T-cell (primary cell): ENCODE data around the gene TENM3. TPM values are rescaled to one million over a fixed set of nuclear protein-coding genes. Genes with fewer than 3 reads are reported as not detected.

Source experiments
- ATAC-seq, 4 experiments: fragments of 200-7000 bp in 3 of 4; fragments of 150-1000 bp in 1 of 4; cut with Tn5 transposase; replicated peaks in 1 of 4; 1 replicate in 3 of 4; 2 replicates in 1 of 4; pipeline ENCODE4 v1.10.0; 2021; ENCODE audit warnings: moderate library complexity in 3 of 4, mild to moderate bottlenecking in 2 of 4, moderate number of reproducible peaks in 1 of 4
- CTCF ChIA-PET, 2 donors: fragments of 300-600 bp; sonication (Branson Sonifier 250); formaldehyde crosslinking; loops; one replicate each; lab custom pipeline; 2022; ENCODE audit warnings: antibody characterized with exemption in 2 of 2; lab: Charles Lee
- POLR2A ChIA-PET, 2 donors: fragments of 300-600 bp; sonication (Branson Sonifier 250); formaldehyde crosslinking; loops; one replicate each; lab custom pipeline; 2022; ENCODE audit warnings: antibody characterized with exemption in 2 of 2; lab: Charles Lee
- DNase-seq, 35 experiments: peaks; one replicate each; pipeline versions ENCODE4 v3.0.0 to v3.0.0-alpha.2; 2013 to 2023
- H3K27ac ChIP-seq: one replicate; pipeline ENCODE4 v1.5.1; 2013; ENCODE audit warnings: low read length
- H3K27me3 ChIP-seq, 2 experiments: replicated peaks in 1 of 2; 1 replicate in 1 of 2; 2 replicates in 1 of 2; pipeline versions ENCODE4 v1.6.1 to v1.7.0; 2013; ENCODE audit warnings: low read length in 1 of 2, mixed read lengths in 1 of 2; ENCODE audit not compliant: control insufficient read depth in 2 of 2, insufficient read depth in 2 of 2; ENCODE audit errors: extremely low read depth in 1 of 2
- H3K36me3 ChIP-seq, 2 donors: 1 replicate in 1 of 2; 2 replicates in 1 of 2; pipeline versions ENCODE4 v1.6.1 to v1.7.0; 2013; ENCODE audit warnings: low read length in 1 of 2; ENCODE audit not compliant: control insufficient read depth in 2 of 2, insufficient read depth in 1 of 2; ENCODE audit errors: extremely low read depth in 1 of 2
- H3K4me1 ChIP-seq, 2 experiments: 1 replicate in 1 of 2; 2 replicates in 1 of 2; pipeline versions ENCODE4 v1.6.1 to v1.7.0; 2013; ENCODE audit warnings: low read length in 2 of 2, mixed read lengths in 1 of 2; ENCODE audit not compliant: insufficient read depth in 2 of 2, control insufficient read depth in 1 of 2; ENCODE audit errors: extremely low read depth in 1 of 2
- H3K4me3 ChIP-seq, 2 donors: 1 replicate in 1 of 2; 2 replicates in 1 of 2; pipeline versions ENCODE4 v1.5.1 to v1.7.0; 2013; ENCODE audit warnings: mild to moderate bottlenecking in 2 of 2, low read length in 1 of 2, moderate library complexity in 1 of 2; ENCODE audit not compliant: control insufficient read depth in 1 of 2; ENCODE audit errors: extremely low read depth in 1 of 2
- H3K9me3 ChIP-seq: 2 replicates; pipeline ENCODE4 v1.7.0; 2013
- H3K27ac Mint-ChIP-seq, 2 donors: one replicate each; pipeline ENCODE4 v1.8.0; 2020 to 2021; ENCODE audit warnings: mild to moderate bottlenecking in 2 of 2, mixed read lengths in 2 of 2
- H3K27me3 Mint-ChIP-seq, 2 donors: one replicate each; pipeline ENCODE4 v1.8.0; 2021 to 2022; ENCODE audit warnings: mixed read lengths in 2 of 2
- H3K36me3 Mint-ChIP-seq: one replicate; pipeline ENCODE4 v1.8.0; 2021; ENCODE audit warnings: mixed read lengths
- H3K4me1 Mint-ChIP-seq, 3 donors: one replicate each; pipeline ENCODE4 v1.8.0; 2020 to 2022; ENCODE audit warnings: mixed read lengths in 3 of 3, mild to moderate bottlenecking in 1 of 3
- H3K4me3 Mint-ChIP-seq, 3 donors: one replicate each; pipeline ENCODE4 v1.8.0; 2020 to 2022; ENCODE audit warnings: mild to moderate bottlenecking in 3 of 3, mixed read lengths in 3 of 3, moderate library complexity in 3 of 3
- H3K9me3 Mint-ChIP-seq, 3 donors: one replicate each; pipeline ENCODE4 v1.8.0; 2020 to 2022; ENCODE audit warnings: mixed read lengths in 3 of 3
- WGBS: methylation state at CpG from one replicate; pipeline ENCODE4 v1.1.5; 2013; ENCODE audit warnings: missing lambda C conversion rate; ENCODE audit not compliant: insufficient coverage; 5-methylcytosine and 5-hydroxymethylcytosine counted together
- total RNA-seq, 35 experiments: library from RNA in 6 of 35; stranded (reverse) in 6 of 35; fragments of 120-200 nt in 1 of 35; gene quantifications; one replicate each; pipeline versions ENCODE4 v1.2.1 to v1.2.4 and lab custom pipeline; 2013 to 2026

TENM3 gene
- total RNA-seq, 5 donors from 2014 or later (not counting 1 experiment from before 2014, with no cell fraction given), result 0.03 to 0.44 (median 0.16) TPM; not detected in 2

DNA sequence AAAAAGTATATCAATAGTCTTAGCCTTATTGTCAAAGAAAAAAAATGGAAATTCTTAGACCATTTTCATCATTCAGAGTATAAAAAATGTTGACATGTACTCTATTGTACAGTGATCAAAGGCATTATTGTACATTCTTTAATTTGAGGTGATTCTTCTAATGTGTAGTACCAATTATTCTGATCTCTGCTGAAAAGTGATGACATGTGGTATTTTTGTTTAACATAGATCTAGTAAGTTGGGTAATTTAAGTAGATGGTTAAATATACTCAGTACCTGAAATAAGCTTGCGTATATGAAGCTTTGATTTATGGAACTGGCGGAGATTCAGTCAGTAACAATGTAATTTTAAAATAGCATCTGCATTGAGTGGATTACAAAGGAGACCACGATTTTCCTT lies 5.1 kb downstream of the TENM3 start:
- H3K4me1 Mint-ChIP-seq, result no peaks in the 10 kb centered on the region
- H3K27ac ChIP-seq, result no peak overlapping the region
- no peaks in the 10 kb centered on the region for H3K36me3 Mint-ChIP-seq
- no peaks in the 10 kb centered on the region for H3K4me1 ChIP-seq
- WGBS, result no CpG with 5 or more reads among the region's 3 CpGs
- peaks cover 0 to 7% of the 10 kb centered on the region in 2 donors for H3K27me3 Mint-ChIP-seq
- ATAC-seq, result no peak
- no peak overlapping the region for H3K27ac Mint-ChIP-seq
- H3K4me3 Mint-ChIP-seq, result no peak overlapping the region
- no peaks in the 10 kb centered on the region for H3K27me3 ChIP-seq
- peaks cover 2 to 9% (median 3%) of the 10 kb centered on the region in 3 donors for H3K9me3 Mint-ChIP-seq
- H3K9me3 ChIP-seq, result no peaks in the 10 kb centered on the region
- POLR2A ChIA-PET, result no interaction called here
- CTCF ChIA-PET, result no interaction called here
- no peak for DNase-seq
- H3K4me3 ChIP-seq, result no peak overlapping the region
- H3K36me3 ChIP-seq, result no peaks in the 10 kb centered on the region

- WGBS, result no CpG with 5 or more reads among the region's 6 CpGs
- Histone ChIP-seq H3K9me3 (no peaks in the 10 kb centered on the region), H3K27ac (no peak overlapping the region), H3K4me1 (no peaks in the 10 kb centered on the region), H3K27me3 (no peaks in the 10 kb centered on the region), H3K36me3 (no peaks in the 10 kb centered on the region), H3K4me3 (no peak overlapping the region)
- Mint-ChIP-seq H3K27me3 (peaks cover 0 to 7% of the 10 kb centered on the region in 2 donors), H3K27ac (no peak overlapping the region), H3K9me3 (peaks cover 2 to 6% (median 3%) of the 10 kb centered on the region in 3 donors), H3K36me3 (no peaks in the 10 kb centered on the region), H3K4me3 (no peak overlapping the region), H3K4me1 (no peaks in the 10 kb centered on the region)
- DNase-seq (no peak), ATAC-seq (no peak)
- ChIA-PET CTCF (no interaction called here), POLR2A (no interaction called here)
Measured at GRCh38 chr4:182250446-182250845, 7.2 kb downstream of the TENM3 start.

DNA sequence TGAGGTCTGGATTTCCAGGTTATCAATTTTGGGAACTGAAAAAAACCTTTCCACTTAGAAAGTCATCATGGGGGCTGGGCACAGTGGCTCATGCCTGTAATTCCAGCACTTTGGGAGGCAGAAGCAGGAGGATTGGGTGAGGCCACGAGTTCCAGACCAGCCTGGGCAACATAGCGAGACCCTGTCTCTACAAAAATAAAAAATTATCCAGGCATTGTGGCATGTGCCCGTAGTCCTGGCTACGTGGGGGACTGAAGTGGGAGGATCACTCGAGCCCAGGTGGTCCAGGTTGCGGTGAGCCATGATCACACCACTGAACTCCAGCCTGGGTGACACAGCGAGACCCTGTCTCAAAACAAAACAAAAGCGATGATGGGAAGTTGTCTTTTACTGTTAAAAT lies 7.9 kb downstream of the TENM3 start:
- Histone ChIP-seq H3K9me3 (no peaks in the 10 kb centered on the region), H3K4me1 (no peaks in the 10 kb centered on the region), H3K36me3 (no peaks in the 10 kb centered on the region), H3K27me3 (no peaks in the 10 kb centered on the region), H3K27ac (no peak overlapping the region), H3K4me3 (no peak overlapping the region)
- ChIA-PET POLR2A (no interaction called here), CTCF (no interaction called here)
- no peak for ATAC-seq
- no peak for DNase-seq
- Mint-ChIP-seq H3K4me1 (no peaks in the 10 kb centered on the region), H3K9me3 (peaks cover 2 to 6% (median 3%) of the 10 kb centered on the region in 3 donors), H3K36me3 (no peaks in the 10 kb centered on the region), H3K27ac (no peak overlapping the region), H3K4me3 (no peak overlapping the region), H3K27me3 (peaks cover 0 to 7% of the 10 kb centered on the region in 2 donors)
- 55% methylated on average over 5 of the region's 8 CpGs for WGBS

GRCh38 chr4:182252220-182252619 lies 9.0 kb downstream of the TENM3 start:
- H3K27ac Mint-ChIP-seq, result no peak overlapping the region
- Histone ChIP-seq H3K27me3 (no peaks in the 10 kb centered on the region), H3K36me3 (no peaks in the 10 kb centered on the region), H3K4me3 (no peak overlapping the region), H3K4me1 (no peaks in the 10 kb centered on the region), H3K27ac (no peak overlapping the region), H3K9me3 (no peaks in the 10 kb centered on the region)
- no peaks in the 10 kb centered on the region for H3K4me1 Mint-ChIP-seq
- no CpG with 5 or more reads among the region's 4 CpGs for WGBS
- no peaks in the 10 kb centered on the region for H3K36me3 Mint-ChIP-seq
- no peak overlapping the region for H3K4me3 Mint-ChIP-seq
- ChIA-PET CTCF (no interaction called here), POLR2A (no interaction called here)
- ATAC-seq (no peak), DNase-seq (no peak)
- no peaks in the 10 kb centered on the region for H3K27me3 Mint-ChIP-seq
- peaks cover 0 to 3% (median 2%) of the 10 kb centered on the region in 3 donors for H3K9me3 Mint-ChIP-seq

GRCh38 chr4:182254026-182254780 lies 11.0 kb downstream of the TENM3 start:
- no peaks in the 10 kb centered on the region for H3K9me3 ChIP-seq
- no CpG with 5 or more reads among the region's 10 CpGs for WGBS
- Mint-ChIP-seq H3K27ac (no peak overlapping the region), H3K27me3 (no peaks in the 10 kb centered on the region), H3K4me1 (no peaks in the 10 kb centered on the region), H3K4me3 (no peak overlapping the region), H3K36me3 (no peaks in the 10 kb centered on the region), H3K9me3 (peaks cover 0 to 3% (median 0%) of the 10 kb centered on the region in 3 donors)
- no peak overlapping the region for H3K4me3 ChIP-seq
- H3K27me3 ChIP-seq, result no peaks in the 10 kb centered on the region
- ChIA-PET CTCF (no interaction called here), POLR2A (no interaction called here)
- DNase-seq, result no peak
- no peaks in the 10 kb centered on the region for H3K4me1 ChIP-seq
- no peaks in the 10 kb centered on the region for H3K36me3 ChIP-seq
- H3K27ac ChIP-seq, result no peak overlapping the region
- ATAC-seq, result no peak

- no peaks in the 10 kb centered on the region for H3K36me3 ChIP-seq
- no peaks in the 10 kb centered on the region for H3K27me3 Mint-ChIP-seq
- H3K27ac ChIP-seq, result no peak overlapping the region
- ChIA-PET POLR2A (no interaction called here), CTCF (no interaction called here)
- no peaks in the 10 kb centered on the region for H3K9me3 Mint-ChIP-seq
- no peak overlapping the region for H3K27ac Mint-ChIP-seq
- WGBS, result 68% methylated on average over 4 of the region's 8 CpGs
- H3K9me3 ChIP-seq, result no peaks in the 10 kb centered on the region
- no peaks in the 10 kb centered on the region for H3K27me3 ChIP-seq
- H3K36me3 Mint-ChIP-seq, result no peaks in the 10 kb centered on the region
- H3K4me1 ChIP-seq, result no peaks in the 10 kb centered on the region
- no peak overlapping the region for H3K4me3 ChIP-seq
- no peak for ATAC-seq
- no peak overlapping the region for H3K4me3 Mint-ChIP-seq
- no peak for DNase-seq
- no peaks in the 10 kb centered on the region for H3K4me1 Mint-ChIP-seq
Measured at GRCh38 chr4:182255441-182256190, 12.4 kb downstream of the TENM3 start.
